Activated T-helper 2 cell treated with anti-CD3 and anti-CD28 coated beads, Interferon-gamma antibody, Interleukin-2, Interleukin-4, amounts not matched to agents 10 μg/mL and 5 μg/mL and 100 μg/mL, durations not matched to agents 14 hours and 24 hours and 36 hours (primary cell): Measurements from ENCODE around the gene CTCF. TPM values are rescaled to one million over a fixed set of nuclear protein-coding genes. Genes with fewer than 3 reads are reported as not detected.
"Not testable (repeated sequence)": the region's sequence is repeated elsewhere in the genome, so short reads cannot be mapped to it uniquely, and the experiment has no call there.

Experiments used
- DNase-seq: peaks from one replicate; pipeline ENCODE4 v3.0.0; 2021; ENCODE audit warnings: low spot score
- H3K27ac Mint-ChIP-seq: one replicate; pipeline ENCODE4 v1.8.0; 2021; ENCODE audit warnings: mixed read lengths
- H3K27me3 Mint-ChIP-seq: one replicate; pipeline ENCODE4 v1.8.0; 2021; ENCODE audit warnings: low read depth, mixed read lengths
- H3K36me3 Mint-ChIP-seq: one replicate; pipeline ENCODE4 v1.8.0; 2021; ENCODE audit warnings: low read depth, mixed read lengths
- H3K4me1 Mint-ChIP-seq: one replicate; pipeline ENCODE4 v1.8.0; 2021; ENCODE audit warnings: low read depth, mixed read lengths
- H3K4me3 Mint-ChIP-seq: one replicate; pipeline ENCODE4 v1.8.0; 2021; ENCODE audit warnings: low read depth, mild to moderate bottlenecking, moderate library complexity, mixed read lengths
- H3K9me3 Mint-ChIP-seq: one replicate; pipeline ENCODE4 v1.8.0; 2021; ENCODE audit warnings: mixed read lengths
- intact Hi-C: fragments of 100-400 bp; cut with micrococcal nuclease; formaldehyde crosslinking; loops from one replicate; pipeline ENCODE4 v1.15.1; 2023
- total RNA-seq: library from RNA; stranded (reverse); gene quantifications from 2 replicates; pipeline ENCODE4 v1.2.3, GENCODE V29; 2022

Gene CTCF
- total RNA-seq, 1 donor from 2014 or later: 59.7 TPM

DNA sequence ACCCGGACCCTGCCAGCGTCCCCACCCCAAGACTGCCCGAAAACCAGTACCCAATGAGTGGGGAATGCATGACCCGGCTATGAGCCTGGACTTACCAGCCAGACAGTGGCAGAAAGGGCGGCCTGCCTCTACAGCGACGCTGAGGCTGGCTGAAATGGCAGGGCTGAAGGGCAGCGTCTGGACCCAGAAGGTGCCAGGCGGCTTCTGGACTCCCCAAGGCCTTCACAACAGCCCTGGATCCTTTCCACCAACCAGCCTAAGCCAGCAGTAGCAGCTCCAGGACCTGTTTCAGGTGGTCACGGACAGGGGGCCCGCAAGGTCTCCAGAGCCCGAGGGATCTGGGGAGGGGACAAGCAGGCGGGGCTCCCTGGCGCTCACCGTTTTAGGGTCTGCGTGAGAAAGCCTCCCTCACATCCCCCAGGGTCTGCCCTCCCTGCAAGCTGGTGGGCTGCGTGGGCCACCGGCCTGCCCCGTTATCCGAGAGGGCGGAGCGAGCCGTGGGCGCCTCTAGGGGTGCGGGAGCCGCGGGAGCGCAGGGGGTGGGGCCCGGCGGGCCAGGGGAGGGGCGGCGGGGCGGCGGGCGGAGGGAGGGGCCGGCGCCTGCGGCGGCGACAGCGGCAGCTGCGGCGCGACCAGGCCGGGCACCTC, 34.0 kb upstream of the CTCF start, which contains the start of gene RIPOR1:
RIPOR1 (plus strand) TSS at position 608 of the 648 bp plus-strand sequence. CDS start 9,618 bp downstream, outside the sequence.
- intact Hi-C loops: loop anchor here (10.0 kb wide), 2 partner anchors 276 to 406 kb away; partner anchors contain the start of genes CTRL, PSMB10, RANBP10 and TSNAXIP1
- Mint-ChIP-seq H3K9me3 (no peaks in the 10 kb centered on the region), H3K27ac (no peak within 1 kb of the TSS), H3K4me1 (peaks cover 7% of the 10 kb centered on the region), H3K27me3 (peaks cover 28% of the 10 kb centered on the region), H3K4me3 (peak within 1 kb of the TSS; percentile 73), H3K36me3 (no peaks in the 10 kb centered on the region)
- DNase-seq: no peak

DNA sequence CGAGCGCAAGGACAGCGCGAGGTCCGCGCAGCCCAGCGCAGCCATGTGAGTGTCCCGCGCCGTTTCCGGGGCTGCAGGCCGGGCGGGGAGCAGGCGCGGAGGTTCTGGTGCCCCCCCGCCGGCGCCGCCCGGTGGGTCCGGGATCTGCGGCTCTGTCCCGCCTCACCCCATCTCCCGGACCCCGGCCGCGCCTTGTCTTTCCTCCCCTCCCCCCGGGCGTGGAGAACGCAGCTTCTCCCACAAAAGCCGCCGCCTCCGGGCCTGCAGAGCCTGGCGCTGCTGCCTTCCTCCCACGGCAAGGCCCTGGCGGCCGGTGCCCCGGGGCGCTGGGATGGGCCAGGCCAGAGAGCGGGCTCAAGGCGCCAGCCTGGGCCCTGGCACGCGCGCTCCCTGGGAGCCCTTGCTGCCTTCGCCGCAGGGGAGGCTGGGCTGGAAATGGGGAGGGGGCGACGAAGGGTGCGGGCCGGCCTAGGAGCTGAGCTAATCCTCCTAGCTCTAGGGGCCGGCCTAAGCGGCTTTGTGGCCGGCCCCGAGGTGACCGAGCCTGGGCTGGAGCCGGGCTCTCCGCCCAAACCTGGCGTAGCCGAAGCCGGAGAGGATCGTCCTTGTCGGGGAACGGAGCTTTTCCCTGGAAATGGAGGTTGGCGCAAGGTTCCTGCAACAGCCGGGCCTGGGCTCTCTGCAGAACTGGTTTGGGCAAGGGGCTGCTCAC, 33.3 kb upstream of the CTCF start:
- intact Hi-C loops: loop anchor here (1.0 to 10.0 kb wide), 3 partner anchors 8 to 406 kb away; partner anchors contain the start of genes CTRL, PSMB10, RANBP10 and TSNAXIP1
- H3K36me3 Mint-ChIP-seq: no peaks in the 10 kb centered on the region
- peak overlapping the region; percentile 73 for H3K4me3 Mint-ChIP-seq
- H3K27ac Mint-ChIP-seq: no peak overlapping the region
- no peaks in the 10 kb centered on the region for H3K9me3 Mint-ChIP-seq
- no peak for DNase-seq
- peaks cover 7% of the 10 kb centered on the region for H3K4me1 Mint-ChIP-seq
- H3K27me3 Mint-ChIP-seq: peaks cover 28% of the 10 kb centered on the region

DNA sequence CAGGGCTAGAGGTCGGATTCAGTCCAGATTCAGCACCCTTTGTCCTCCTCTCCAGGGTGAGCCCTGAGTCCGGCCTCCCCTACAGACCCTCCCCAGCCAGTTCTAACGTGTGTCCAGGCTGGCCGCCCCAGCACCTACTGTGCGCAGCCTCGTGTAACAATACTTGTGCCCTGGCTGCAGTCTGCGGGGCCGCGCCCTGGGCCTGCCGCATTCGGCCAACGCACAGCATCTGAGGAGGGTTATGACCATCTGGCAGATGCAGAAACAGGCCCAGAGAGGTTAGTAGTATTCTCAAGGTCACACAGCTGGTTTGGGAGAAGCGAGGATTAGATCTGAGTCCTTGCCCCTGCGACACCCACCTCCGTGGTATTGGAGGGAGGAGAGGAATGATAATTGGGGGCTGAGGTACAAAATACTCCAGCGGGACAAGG, 32.7 kb upstream of the CTCF start:
- Mint-ChIP-seq H3K27ac (no peak overlapping the region), H3K4me3 (peak overlapping the region; percentile 73), H3K27me3 (peaks cover 30% of the 10 kb centered on the region), H3K4me1 (peaks cover 7% of the 10 kb centered on the region), H3K9me3 (no peaks in the 10 kb centered on the region), H3K36me3 (no peaks in the 10 kb centered on the region)
- intact Hi-C loops: loop anchor here (1.0 to 10.0 kb wide), 3 partner anchors 8 to 405 kb away; partner anchors contain the start of genes CTRL, PSMB10, RANBP10 and TSNAXIP1
- DNase-seq: no peak

DNA sequence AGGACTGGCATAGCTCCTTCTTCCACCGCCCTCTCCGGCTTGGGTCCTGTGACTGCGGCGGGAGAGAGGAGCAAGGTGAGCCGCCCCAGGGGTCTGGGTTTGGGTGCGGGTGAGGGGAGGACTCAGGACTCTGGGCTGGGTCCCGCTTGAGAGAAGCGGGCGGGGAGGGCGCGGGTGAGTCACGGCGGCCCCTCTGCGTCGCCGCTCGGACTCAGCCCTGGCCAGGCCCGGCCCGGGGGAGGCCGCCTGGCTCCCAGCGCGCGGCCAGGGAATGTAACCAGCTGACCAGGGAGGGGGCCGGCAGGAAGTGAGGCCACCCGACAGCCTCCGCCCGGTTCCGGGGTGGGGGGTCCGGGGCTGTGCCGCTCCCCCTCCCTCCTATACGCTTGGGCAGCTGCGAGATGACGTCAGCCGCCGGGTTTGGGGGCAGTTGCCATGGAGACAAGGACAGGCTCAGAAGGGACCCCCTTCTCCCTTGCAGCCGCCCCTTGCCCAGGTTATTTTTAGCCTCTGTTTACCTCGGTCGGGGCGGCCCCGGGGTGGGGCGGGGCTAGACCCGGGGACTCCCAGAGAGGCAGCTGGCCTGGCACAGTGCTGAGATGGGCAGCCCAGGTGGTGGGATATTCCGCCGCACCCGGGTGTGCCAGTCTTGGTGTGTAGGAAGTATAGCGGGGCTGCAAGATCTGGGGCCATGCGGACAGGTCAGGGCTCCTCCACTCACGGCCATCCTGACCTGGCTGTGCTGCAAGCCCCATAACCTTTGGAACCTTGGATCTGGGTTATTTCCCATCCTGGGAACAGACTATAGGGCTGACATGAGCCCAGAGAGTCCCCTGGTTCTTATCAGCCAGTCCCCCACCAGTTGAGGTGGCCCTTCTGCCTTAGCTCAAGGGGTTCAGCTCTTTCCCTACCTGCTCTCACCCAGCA, 32.0 kb upstream of the CTCF start:
- Mint-ChIP-seq H3K27ac (no peak overlapping the region), H3K4me3 (peak overlapping the region; percentile 73), H3K27me3 (peaks cover 33% of the 10 kb centered on the region), H3K4me1 (peaks cover 10% of the 10 kb centered on the region), H3K9me3 (no peaks in the 10 kb centered on the region), H3K36me3 (no peaks in the 10 kb centered on the region)
- no peak for DNase-seq
- intact Hi-C loops: no loop called here

DNA sequence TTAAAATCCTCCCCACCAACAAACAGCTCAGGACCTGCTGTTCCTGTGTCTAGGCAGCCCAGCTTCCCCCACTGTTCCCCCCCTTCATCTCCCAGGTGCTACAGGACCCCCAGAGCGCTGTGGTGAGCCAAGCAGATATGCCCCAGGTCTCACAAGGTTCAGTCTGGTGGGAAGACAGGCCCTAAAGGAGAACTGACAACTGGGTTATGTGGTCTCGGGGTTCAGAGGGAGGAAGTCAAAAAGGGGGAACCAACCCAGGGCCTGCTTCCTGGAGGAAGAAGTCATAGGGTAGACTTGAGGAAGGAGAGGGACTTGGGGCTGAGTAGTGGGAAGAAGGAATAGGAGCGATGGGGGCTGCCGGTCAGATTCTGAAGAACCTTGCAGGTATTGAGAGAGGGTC, 31.1 kb upstream of the CTCF start:
- no peak for DNase-seq
- Mint-ChIP-seq H3K36me3 (no peaks in the 10 kb centered on the region), H3K4me3 (no peak overlapping the region), H3K4me1 (peaks cover 10% of the 10 kb centered on the region), H3K27me3 (peaks cover 40% of the 10 kb centered on the region), H3K27ac (no peak overlapping the region), H3K9me3 (no peaks in the 10 kb centered on the region)
- intact Hi-C loops: no loop called here

DNA sequence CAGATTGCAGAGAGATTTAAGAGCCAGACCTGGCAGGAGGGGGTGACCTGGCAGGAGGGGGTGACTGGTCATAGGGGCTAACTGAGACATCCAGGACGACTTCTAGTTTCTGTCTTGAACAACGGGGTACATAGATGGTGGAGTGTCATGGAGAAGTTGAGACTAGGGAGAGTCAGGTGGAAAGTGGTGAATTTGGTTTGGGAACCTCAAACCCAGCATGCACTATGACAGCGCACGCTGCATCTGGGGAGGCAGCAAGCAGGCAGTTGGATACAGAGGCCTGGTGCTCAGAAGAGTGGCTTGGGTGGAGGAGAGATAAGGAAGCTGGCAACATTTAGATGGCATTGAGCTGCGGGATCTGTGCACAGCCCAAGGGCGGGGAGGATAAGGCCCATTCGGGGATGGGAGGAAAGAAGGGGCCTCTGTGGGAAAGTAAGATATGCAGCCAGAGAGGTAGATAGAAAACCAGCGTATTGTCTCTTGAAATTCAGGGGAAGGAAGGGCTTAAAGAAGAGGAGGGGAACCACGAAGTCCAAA, 29.2 kb upstream of the CTCF start:
- Mint-ChIP-seq H3K36me3 (no peaks in the 10 kb centered on the region), H3K27ac (no peak overlapping the region), H3K9me3 (no peaks in the 10 kb centered on the region), H3K4me1 (peaks cover 15% of the 10 kb centered on the region), H3K4me3 (no peak overlapping the region), H3K27me3 (peaks cover 48% of the 10 kb centered on the region)
- DNase-seq: no peak
- intact Hi-C loops: no loop called here

DNA sequence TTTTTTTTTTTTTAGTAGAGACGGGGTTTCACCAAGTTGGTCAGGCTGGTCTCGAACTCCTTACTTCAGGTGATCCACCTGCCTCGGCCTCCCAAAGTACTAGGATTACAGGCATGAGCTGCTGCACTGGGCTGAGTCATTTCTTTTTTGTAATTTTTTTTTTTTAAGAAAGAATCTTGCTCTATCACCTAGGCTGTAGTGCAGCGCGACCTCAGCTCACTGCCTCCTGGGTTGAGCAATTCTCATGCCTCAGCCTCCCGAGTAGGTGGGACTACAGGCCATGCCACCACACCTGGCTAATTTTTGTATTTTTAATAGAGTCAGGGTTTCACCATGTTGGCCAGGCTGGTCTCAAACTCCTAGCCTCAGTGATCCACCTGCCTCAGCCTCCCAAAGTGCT, 28.3 kb upstream of the CTCF start:
- intact Hi-C loops, H3K27ac Mint-ChIP-seq, H3K9me3 Mint-ChIP-seq, DNase-seq, H3K36me3 Mint-ChIP-seq, H3K4me3 Mint-ChIP-seq: not testable (repeated sequence)
- H3K4me1 Mint-ChIP-seq: peaks cover 18% of the 10 kb centered on the region
- peaks cover 48% of the 10 kb centered on the region for H3K27me3 Mint-ChIP-seq

DNA sequence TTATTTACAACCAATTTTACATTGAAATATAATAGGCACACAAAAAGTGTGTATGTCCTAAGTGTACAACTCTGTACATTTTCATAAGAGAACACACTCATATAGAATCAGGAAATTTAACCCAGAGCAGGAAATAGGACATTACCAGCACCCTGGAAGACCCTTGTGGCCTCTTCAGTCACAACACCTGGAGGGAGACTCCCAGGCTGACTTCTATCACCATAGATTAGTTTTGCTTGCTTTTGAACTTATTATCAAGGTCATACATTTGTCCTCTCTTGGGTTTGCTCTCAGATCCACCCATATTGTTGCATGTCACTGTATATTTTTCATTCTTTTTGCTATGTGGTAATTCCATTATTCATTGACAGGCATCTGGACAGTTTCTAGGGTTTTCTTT, 27.9 kb upstream of the CTCF start:
- Mint-ChIP-seq H3K4me3 (no peak overlapping the region), H3K27me3 (peaks cover 48% of the 10 kb centered on the region), H3K4me1 (peaks cover 20% of the 10 kb centered on the region), H3K27ac (no peak overlapping the region), H3K9me3 (no peaks in the 10 kb centered on the region), H3K36me3 (no peaks in the 10 kb centered on the region)
- no peak for DNase-seq
- intact Hi-C loops: no loop called here

DNA sequence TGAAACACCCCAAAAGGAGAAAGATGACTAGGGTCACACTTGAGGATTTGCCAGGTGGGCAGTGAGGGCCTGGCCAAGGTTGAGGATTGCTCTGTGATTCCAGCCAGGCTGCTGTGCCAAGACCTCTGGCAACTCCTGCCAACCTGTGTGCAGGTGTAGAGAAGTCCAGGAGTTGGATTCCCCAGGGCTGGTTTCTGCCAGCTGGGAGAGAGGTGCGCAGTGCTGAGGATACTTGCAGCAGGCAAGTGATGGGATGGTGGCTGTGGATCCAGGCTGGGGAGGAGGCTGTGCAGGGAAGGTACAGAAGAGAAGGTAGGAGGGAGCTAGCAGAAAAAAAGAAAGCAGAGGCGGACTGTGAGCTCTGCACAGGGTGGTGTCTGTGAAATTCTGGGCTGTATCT, 27.1 kb upstream of the CTCF start:
- Mint-ChIP-seq H3K4me1 (peaks cover 16% of the 10 kb centered on the region), H3K9me3 (no peaks in the 10 kb centered on the region), H3K27ac (no peak overlapping the region), H3K36me3 (peaks cover 3% of the 10 kb centered on the region), H3K27me3 (peaks cover 43% of the 10 kb centered on the region), H3K4me3 (peak overlapping the region; percentile 26)
- no peak for DNase-seq
- intact Hi-C loops: loop anchor here (5.0 kb wide), 1 partner anchor 127 kb away; the partner anchor contains the start of genes ACD and PARD6A

DNA sequence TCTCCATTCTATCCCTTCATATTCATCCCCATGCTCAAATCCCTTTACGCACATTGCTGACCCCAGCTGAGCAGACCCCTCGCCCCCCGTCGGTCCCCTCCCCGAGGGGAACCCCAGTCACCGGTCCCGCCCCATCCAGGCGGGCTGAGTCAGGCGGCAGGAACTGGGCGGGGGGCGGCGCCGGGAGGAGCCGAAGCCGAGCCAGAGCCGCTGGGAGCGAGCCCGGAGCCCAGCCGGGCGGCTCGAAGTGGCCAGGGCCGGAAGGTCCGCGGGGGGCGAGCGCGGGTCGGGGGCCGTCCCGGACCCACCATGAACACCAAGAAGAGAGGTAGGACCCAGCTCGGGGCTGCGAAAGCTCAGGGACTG, 25.1 kb upstream of the CTCF start:
- intact Hi-C loops: loop anchor here (5.0 kb wide), 1 partner anchor 125 kb away; the partner anchor contains the start of genes ACD and PARD6A
- Mint-ChIP-seq H3K4me3 (peak overlapping the region; percentile 77), H3K27ac (no peak overlapping the region), H3K36me3 (peaks cover 6% of the 10 kb centered on the region), H3K9me3 (no peaks in the 10 kb centered on the region), H3K27me3 (peaks cover 32% of the 10 kb centered on the region), H3K4me1 (peaks cover 15% of the 10 kb centered on the region)
- no peak for DNase-seq

DNA sequence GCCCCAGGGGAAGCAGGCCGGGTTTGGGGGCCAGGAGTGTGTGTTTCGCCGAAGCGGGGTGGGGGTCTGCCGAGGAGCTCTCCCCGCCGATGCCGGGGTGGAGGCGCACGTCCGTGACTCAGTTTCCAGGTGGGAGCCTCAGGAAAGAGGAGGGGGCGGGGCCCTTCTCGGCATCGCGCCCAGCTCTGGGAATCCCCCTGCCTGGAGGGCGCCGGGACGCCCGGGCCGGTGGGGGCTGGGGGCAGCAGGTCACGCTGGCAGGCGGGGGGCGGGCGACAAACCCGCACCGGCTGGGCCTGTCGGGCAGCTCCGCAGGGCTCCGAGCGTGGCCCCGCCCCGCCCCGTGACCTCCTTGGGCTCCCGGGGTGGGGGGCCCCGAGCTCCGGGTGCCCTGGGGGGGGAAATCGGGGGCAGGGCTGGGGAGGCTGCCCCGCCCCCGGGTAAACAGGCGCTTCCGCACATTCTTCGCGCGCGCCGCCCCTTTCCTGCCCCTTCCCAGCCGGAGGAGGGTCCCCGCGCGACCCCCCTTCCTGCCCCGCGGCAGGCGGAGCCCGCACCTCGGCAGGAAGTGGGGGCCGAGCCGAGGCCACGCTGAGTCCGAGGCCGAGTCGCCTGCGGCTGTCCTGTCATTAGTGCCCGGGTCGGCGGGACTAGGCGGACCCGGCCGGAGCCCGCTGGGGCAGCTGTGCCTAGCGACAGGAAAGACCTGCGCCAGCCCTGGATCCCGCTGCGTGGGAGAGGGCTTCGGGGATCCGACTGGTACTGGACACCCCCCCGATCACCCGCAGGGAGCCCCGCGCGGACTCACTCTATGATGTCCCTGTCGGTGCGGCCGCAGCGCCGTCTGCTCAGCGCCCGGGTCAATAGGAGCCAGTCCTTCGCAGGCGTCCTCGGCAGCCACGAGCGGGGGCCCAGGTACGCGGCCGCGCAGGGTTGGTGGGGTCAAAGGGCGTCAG, 24.4 kb upstream of the CTCF start:
- peak; percentile 40 for DNase-seq
- Mint-ChIP-seq H3K4me1 (peaks cover 21% of the 10 kb centered on the region), H3K9me3 (no peaks in the 10 kb centered on the region), H3K4me3 (peak overlapping the region; percentile 77), H3K27ac (no peak overlapping the region), H3K27me3 (peaks cover 28% of the 10 kb centered on the region), H3K36me3 (peaks cover 9% of the 10 kb centered on the region)
- intact Hi-C loops: loop anchor here (5.0 kb wide), 1 partner anchor 124 kb away; the partner anchor contains the start of genes ACD and PARD6A
